Stimulated activated CD4-positive, alpha-beta T cell treated with anti-CD3 and anti-CD28 coated beads, Interleukin-15, amount 100 ng/mL, for 48 hours (primary cell): Measurements from ENCODE around the gene KIF19.
A peak's percentile ranks its signal among the peaks of the same experiment; 100 is the strongest.
"Not testable (repeated sequence)": the region's sequence is repeated elsewhere in the genome, so short reads cannot be mapped to it uniquely, and the experiment has no call there.

Experiments used
- DNase-seq, 2 donors: peaks; one replicate each; pipeline ENCODE4 v3.0.0-alpha.2; 2020; ENCODE audit warnings: low read depth in 2 of 2

Gene KIF19, protein sequence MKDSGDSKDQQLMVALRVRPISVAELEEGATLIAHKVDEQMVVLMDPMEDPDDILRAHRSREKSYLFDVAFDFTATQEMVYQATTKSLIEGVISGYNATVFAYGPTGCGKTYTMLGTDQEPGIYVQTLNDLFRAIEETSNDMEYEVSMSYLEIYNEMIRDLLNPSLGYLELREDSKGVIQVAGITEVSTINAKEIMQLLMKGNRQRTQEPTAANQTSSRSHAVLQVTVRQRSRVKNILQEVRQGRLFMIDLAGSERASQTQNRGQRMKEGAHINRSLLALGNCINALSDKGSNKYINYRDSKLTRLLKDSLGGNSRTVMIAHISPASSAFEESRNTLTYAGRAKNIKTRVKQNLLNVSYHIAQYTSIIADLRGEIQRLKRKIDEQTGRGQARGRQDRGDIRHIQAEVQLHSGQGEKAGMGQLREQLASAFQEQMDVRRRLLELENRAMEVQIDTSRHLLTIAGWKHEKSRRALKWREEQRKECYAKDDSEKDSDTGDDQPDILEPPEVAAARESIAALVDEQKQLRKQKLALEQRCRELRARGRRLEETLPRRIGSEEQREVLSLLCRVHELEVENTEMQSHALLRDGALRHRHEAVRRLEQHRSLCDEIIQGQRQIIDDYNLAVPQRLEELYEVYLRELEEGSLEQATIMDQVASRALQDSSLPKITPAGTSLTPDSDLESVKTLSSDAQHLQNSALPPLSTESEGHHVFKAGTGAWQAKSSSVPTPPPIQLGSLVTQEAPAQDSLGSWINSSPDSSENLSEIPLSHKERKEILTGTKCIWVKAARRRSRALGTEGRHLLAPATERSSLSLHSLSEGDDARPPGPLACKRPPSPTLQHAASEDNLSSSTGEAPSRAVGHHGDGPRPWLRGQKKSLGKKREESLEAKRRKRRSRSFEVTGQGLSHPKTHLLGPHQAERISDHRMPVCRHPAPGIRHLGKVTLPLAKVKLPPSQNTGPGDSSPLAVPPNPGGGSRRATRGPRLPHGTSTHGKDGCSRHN

DNA sequence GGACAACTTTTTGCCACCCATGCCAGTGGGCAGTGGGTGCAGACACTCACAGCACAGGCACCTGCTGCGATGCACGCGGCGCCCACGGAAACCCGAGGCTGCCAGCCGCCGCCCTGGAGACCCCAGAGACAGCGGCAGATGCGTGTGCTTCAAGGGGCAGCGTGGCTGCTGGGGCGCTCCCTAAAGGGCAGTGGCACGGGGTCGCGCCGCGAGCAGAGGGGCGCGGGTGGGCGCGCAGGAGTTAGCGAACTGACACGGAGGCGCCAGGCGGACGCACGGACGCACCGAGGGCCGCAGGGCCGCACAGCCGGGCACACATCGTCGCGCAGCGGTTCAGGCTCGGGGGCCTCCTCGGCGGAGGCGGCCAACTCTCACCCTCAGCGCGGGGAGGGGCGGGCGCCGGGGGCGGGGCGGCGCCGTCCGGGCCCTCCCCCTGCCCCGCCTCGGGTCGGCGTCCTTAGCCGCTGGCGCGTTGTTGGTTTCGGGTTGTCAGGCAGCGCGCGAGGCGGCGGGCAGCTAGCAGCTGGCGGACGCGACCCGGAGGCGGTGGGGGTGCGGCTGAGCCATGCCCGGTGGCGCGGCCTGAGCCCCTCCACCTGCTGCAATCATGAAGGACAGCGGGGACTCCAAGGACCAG is at the start of gene KIF19:
Gene KIF19 (plus strand): TSS at position 484 of the 637 bp plus-strand sequence. CDS start 124 bp downstream, at position 608.
- peak; percentile 20 to 32 for DNase-seq

DNA sequence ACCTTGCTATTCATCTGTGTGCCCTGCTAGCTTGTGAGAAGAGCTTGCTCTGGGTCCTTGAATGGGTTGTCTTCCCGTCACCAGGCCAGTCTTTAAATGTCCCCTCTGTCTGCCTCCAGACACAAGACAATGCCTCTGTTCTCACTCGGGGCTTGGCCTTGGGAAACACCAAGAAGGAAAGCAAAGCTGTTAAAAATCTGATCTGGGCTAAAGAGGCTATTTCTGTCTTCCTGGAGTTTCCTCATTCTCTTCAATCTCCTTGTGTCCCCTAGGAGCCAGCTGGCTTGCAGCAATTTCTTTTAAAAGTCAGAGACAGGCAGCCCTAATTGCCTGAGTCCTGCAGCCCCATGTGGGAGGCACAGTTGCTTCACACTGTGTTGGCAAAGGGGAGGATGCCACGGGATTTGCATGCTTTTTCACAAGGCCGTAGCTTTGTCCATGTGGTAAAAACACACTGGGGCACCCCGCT is 49.5 kb upstream of the KIF19 start:
- DNase-seq: no peak

DNA sequence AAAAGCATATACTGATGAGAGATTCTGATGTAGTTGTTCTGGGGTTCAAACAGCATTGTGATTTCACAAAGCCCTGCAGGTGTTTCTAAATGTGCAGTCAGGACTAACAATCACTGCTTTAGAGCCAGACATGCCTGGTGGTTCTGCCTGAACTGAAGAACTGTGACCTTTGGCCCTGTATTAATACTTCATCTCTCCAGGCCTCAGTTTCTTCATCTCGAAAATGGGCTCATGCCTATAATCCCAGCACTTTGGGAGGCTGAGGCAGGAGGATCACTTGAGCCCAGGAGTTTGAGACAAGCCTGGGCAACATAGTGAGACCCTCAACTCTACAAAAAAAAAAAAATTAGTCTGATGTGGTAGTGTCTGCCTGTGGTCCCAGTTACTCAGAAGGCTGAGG is 48.1 kb upstream of the KIF19 start:
- no peak for DNase-seq

DNA sequence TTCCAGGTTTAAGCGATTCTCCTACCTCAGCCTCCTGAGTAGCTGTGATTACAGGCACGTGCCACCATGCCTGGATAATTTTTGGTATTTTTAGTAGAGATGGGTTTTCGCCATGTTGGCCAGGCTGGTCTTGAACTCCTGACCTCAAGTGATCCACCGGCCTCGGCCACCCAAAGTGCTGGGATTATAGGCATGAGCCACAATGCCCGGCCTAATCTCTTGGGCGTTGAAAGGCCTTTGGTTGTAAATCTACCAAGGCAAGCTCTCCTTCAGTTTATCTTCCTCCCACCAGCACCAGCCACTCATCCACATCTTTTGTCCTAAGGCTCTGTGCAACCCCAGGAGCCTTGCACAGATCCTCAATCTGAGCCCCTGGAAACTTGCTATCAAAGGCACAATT is 46.4 kb upstream of the KIF19 start:
- DNase-seq: not testable (repeated sequence)

DNA sequence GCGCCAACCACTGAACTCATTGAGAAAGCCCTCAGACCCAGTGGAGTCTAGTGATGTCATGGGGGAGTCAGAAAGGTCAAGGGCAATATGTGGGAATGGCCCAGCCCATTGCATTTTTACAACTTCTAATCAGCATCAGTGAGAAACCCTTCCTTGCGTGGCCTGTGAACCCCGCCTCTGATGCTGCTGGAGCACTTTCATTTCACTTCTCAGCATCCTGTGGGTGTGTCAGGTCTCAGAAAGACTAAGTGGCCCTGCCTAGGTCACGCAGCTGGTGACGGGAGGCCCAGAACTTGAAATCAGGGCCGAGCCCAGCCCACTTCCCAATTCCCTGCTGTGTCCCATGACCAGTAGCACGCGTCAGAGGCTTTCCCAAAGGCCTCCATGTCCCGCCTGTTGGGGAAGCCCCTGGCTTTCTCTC is 45.9 kb upstream of the KIF19 start:
- peak; percentile 39 to 45 for DNase-seq

DNA sequence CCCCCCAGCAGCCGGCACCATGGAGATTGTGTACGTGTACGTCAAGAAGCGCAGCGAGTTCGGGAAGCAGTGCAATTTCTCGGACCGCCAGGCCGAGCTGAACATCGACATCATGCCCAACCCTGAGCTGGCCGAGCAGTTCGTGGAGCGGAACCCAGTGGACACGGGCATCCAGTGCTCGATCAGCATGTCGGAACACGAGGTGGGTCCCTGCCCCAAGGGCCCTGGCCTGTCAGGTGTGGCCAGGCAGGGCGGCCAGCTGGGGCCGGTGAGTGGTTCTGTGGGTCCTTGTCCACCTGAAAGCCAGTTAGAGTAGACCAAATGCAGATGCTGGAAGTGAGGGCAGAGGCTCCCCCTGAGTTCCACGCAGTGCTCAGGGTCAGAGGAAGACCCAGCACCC is 44.2 kb upstream of the KIF19 start:
- DNase-seq: no peak

DNA sequence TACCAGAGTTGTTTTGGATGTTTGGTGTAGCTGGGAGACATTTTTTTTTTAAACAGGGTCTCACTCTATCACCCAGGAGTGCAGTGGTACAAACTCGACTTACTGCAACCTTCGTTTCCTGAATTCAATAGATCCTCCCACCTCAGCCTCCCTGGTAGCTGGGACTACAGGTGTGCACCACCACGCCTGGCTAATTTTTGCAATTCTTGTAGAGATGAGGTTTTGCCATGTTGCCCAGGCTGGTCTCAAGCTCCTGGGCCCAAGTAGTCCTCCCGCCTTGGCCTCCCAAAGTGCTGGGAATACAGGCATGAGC is 43.8 kb upstream of the KIF19 start:
- not testable (repeated sequence) for DNase-seq

DNA sequence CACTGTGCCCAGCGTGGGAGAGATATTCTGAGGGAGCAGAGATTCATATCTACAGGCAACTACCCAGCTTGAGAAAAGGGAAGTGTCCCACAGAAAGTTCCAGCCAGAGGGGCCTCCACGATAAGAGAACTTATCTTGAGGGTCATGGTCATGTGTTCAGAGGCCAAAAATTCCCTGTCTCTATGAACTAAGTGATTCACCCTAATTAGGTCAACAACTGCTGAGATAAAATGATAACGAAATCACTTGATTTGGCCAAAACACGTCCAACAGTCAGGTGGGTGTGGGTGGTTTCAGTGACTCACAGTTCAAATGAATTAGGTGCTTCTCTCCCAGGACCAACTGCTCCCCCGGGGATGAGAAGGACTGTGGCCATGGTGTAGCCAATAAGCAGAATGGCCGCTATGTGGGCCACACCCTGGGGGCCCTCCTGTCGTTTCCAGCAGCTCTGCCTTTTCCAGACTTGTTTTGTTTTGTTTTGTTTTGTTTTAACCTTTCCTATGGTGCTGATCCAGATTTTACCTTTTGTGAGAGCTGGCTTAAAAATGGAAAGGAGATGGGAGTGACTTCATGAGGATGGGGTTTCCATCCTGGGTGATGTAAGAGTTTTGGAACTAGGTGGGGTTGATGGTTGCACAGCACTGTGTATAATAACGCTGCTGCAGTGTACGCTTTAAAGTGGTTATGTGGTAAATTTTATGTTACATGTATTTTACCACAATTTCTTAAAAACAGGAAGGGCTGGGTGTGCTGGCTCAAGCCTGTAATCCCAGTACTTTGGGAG is 43.2 kb upstream of the KIF19 start:
- DNase-seq: peak; percentile 56 to 61

DNA sequence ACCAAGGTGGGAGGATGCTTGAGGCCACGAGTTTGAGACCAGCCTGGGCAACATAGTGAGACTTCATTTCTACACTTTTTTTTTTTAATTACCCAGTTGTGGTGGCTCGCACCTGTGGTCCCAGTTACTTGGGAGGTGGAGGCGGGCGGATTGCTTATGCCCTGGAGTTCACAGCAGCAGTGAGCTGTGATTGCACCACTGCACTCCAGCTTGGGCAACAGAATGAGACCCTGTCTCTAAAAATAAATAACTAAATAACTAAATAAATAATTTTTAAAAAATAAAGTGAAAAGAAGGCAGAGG is 42.7 kb upstream of the KIF19 start:
- DNase-seq: no peak

DNA sequence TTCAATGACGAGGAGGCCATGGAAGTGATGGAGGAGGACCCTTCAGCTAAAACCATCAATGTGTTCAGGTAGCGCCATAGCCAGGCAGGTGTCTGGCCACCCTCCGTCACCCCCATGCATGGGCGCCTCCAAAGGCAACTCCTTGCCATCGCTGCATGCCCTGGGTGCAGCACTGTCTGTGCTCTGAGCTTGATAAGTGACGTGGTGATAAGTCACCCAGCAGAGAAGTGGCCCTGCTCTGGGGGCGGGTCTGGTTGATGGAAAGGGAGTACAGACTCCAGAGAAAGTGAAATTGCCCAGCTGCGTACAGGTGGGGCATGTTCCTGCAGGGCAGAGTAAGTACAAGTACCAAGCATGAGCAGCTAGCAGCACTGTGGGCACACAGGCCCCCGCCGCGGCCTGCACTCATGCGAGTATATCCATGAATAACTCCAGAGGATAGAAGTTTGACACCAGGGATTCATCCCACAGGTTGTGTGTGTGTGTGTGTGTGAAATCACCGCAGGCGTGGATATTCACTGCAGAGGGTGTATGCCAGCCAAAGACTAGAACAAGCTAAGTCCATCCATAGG is 38.9 kb upstream of the KIF19 start:
- no peak for DNase-seq

DNA sequence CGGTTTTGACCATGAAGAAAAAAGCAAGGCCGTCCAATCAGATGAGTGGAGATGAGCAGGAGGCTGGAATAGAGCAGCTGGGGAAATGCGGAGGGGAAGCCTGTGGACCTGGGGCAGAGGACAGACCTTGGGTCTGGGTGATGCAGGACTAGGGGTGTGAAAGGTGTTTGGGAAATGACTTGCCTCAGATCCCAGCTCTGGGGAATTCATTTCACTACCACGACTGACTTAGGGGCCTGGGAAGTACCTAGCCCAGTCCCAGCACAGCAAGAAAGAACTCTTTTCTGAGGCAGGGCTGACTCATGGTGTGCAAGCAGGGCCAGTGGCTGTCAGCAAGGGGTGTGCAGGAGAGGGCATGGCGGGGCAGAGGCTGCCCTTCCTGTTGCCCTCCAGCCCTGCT is 37.2 kb upstream of the KIF19 start:
- DNase-seq: peak in 1 of 2 donors; percentile 33

DNA sequence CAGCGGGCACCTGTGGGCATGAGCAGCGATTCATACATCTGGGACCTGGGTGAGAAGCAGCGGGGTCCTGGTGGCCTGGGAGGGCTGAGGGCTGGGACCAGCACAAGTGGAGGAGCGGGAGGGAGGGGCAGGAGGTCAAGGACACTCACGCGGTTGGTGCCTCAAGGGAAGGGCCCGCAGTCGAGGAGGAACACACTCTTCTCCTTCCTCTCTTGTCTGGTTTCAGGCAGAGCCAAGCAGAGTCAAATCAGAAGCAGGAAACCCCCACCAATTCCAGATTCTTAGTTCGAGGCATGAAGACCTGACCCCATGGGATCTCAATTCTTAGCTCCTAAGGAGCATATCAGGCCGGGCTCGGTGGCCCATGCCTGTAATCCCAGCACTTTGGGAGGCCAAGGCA is 36.3 kb upstream of the KIF19 start:
- DNase-seq: no peak

DNA sequence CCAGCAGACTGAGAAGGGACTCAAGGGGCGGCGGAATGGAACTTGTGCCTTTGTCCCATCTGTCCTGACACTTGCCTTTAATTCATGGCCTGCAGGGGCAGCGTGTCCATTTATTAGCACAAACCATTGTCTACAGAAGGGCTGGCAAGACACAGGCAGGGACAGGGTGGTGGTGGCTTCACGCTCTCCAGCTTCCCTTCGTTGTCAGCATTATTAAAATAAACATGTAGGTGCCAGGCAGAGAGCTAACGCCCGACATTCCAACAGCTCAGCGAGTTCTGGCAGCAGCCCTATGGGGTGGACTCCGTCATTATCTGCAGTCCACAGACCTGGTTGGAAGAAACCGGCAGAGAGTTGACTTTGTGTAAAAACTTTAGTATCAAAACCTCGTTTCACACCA is 35.7 kb upstream of the KIF19 start:
- no peak for DNase-seq

DNA sequence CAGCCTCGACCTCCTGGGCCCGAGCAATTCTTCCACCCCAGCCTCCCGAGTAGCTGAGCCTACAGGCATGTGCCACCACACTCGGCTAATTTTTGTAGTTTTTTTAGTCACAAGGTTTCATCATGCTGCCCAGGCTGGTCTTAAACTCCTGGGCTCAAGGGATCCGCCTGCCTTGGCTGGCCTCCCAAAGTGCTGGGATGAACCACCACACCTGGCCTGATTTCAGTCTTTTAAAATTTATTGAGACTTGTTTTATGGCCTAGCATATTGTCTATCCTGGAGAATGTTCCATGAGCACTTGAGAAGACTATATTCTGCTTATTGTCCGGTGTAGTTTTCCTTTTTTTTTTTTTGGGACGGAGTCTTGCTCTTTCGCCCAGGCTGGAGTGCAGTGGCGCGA is 33.5 kb upstream of the KIF19 start:
- DNase-seq: no peak

DNA sequence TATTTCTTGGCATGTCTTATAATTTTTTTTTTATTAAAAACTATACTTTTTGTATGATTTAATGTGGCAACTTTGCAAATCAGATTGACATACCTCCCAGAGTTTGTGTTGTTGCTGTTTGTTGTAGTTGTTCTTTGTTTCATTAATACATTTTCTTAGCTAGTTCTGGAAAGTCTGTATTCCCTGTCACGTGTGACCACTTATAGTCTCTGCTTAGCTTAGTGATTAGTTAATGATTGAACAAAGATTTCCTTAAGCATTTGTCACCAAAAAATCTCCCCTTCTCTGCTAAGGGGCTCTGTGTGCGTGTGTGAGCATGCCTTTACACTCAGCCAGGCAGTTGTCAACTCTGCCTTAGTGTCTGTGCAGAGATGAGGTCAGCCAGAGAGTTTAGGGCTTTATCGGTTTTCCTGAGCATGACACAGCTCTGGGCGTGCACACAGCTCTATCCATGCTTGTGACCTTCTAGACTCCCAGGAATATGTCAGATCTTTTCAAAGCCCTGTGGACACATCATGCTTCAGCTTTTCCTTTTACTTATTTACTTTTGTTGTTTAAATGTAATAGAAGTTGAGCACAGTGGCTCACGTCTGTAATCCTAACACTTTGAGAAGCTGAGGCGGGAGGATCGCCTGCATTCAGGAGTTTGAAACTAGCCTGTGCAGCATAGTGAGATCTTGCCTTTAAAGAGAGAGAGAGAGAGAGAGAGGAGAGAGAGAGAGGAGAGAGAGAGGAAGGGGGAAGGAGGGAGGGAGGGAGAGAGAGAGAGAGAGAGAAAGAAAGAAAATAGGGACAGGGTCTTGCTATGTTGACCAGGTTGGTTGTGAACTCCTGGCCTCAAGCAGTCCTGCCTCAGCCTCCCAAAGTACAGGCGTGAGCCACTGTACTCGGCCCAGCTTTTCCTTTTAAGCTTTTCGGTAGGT is 30.1 kb upstream of the KIF19 start:
- DNase-seq: no peak

DNA sequence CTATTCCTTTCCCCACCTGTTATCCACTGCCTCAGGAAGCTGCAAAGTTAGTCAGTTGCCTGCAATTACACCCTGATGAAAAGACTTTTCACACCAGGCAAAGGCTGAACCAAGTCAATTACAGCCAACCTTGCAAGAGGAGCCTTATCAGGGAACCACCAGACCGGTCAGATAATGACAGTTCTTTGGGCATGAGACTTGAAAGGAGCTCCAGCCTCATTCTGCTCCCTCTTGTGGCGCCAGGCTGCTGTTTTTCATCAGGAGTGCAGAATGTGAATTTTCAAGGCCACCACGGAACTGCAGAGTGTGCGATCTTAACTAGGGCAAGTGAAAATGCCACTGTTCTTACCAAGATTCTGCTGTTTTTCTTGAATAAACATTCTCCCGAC is 29.5 kb upstream of the KIF19 start:
- DNase-seq: no peak

DNA sequence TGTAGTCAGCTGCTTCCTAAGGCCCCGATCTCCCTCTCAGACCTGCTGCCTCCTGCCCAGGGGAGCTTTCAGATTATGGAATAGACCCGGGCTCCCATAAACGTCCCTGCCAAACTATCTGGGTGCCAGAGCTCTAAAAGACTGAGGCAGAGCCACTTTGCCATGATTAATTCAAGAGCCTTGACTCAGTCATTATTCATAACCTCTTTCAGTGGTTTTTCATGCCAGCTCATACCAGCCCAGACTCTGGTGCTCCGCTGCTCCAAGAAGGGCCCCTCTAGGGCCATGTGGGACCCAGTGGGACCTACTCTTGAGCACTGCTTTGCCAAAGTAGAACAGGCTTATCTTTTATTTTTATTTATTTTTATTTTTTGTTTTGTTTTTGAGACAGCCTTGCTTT is 28.1 kb upstream of the KIF19 start:
- DNase-seq: peak; percentile 44 to 53

DNA sequence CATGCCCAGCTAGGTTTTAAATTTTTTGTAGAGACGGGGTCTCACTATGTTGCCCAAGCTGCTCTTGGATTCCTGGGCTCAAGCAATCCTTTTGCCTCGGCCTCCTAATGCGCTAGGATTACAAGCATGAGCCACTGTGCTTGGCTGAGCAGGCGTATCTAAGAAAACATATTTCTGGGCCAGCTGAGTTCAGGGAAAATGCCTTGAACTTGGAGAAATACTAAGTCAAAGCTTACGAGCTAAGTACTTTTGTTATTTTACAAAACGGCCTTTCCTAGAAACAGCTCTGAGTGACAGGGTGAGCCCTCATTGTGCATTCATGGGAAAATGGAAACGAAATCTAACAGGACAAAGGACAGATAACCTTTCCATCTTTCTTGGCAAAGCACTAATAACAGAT is 27.2 kb upstream of the KIF19 start:
- DNase-seq: no peak

DNA sequence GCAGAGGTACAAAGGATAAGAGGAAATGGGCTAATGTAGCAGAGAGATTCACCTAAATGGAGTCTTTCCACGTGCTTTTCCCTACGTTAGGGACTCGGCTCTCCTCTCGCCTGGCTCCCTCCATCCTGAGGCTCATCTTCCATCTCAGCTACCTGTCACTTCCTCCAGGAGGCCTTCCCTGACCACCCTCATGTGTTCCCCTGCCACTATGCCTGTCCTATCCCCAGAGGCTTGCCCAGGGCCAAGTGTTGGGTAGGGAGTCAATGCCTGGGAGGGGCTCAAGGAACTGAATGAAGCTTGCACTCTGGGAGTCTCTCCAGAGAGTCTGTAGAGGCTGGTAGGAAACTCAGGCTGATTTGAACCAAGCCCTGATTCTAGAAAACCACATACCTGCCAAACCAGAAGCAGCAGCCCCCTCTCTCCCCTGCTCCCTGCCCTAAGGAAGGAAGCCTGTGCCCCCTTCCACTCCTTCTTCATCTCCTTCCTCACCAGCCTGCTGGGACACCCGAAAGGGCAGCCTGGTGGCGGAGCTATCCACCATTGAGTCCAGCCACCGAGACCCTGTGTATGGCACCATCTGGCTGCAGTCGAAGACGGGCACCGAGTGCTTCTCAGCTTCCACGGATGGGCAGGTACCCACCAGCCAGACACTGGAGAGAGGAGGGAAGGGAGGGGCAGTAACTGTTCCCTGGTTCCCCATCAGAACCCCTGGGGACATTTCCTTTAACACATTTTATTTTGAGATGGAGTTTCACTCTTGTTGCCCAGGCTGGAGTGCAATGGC is 26.6 kb upstream of the KIF19 start:
- no peak for DNase-seq
